ENCODE data around the gene CAMSAP1.

The CAMSAP1 gene

DNA sequence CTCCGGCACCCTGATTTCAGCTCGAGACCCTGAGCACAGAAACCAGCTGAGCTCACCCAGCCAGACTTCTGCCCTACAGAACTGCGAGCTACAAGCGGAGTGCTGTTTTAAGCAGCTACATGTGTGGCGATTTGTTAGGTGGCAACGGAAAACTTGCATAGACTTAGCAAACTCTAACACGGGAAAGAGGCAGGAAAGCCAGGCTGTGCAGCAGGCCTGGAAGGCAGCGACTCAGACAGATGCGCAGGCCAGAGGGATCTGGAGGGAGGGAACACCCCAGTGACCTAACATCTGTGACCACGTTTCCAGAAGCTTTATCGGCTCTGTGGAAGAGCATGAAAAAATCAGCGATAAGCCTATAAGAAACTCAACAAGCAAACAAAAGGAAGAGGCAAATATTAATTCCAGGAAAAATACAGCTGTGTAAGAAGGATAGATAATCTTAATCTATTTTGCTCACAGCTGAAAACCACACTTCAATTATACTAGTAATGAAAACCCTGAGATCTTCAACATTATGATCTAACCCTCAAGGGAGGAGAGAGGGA is 42.9 kb upstream of the CAMSAP1 start:
- Histone ChIP-seq H3K9ac (ENCODE audit: low read length) (no peak overlapping the region), H3K9me2 (ENCODE audit: low read depth, low read length) (no peaks in the 10 kb centered on the region), H2AFZ (ENCODE audit: low read length) (no peak overlapping the region), H3K9me3 (ENCODE audit: low read length) (no peaks in the 10 kb centered on the region), H3K27ac (ENCODE audit: low read depth, low read length, poor library complexity, severe bottlenecking) (no peak overlapping the region), H3K79me2 (ENCODE audit: insufficient read depth, low read length) (no peaks in the 10 kb centered on the region), H3K4me3 (ENCODE audit: low read depth, low read length, poor library complexity, severe bottlenecking) (no peak overlapping the region), H3F3A (ENCODE audit: insufficient read depth, low read length) (no peaks in the 10 kb centered on the region), H4K20me1 (ENCODE audit: insufficient read depth, low read length) (no peaks in the 10 kb centered on the region), H3K36me3 (ENCODE audit: insufficient read depth, low read length) (peaks cover 72% of the 10 kb centered on the region), H3K27me3 (ENCODE audit: insufficient read depth, low read length) (no peaks in the 10 kb centered on the region), H3K4me1 (ENCODE audit: insufficient read depth, low read length, severe bottlenecking) (no peaks in the 10 kb centered on the region), H3K4me2 (ENCODE audit: low read length) (no peak overlapping the region)
- no peak for TF ChIP-seq CTCF (IDR thresholded peaks at IDR 0.05; ENCODE audit: low read length)
- TF ChIP-seq EZH2 (IDR thresholded peaks at IDR 0.05; ENCODE audit: borderline replicate concordance, low read length) = no peak

DNA sequence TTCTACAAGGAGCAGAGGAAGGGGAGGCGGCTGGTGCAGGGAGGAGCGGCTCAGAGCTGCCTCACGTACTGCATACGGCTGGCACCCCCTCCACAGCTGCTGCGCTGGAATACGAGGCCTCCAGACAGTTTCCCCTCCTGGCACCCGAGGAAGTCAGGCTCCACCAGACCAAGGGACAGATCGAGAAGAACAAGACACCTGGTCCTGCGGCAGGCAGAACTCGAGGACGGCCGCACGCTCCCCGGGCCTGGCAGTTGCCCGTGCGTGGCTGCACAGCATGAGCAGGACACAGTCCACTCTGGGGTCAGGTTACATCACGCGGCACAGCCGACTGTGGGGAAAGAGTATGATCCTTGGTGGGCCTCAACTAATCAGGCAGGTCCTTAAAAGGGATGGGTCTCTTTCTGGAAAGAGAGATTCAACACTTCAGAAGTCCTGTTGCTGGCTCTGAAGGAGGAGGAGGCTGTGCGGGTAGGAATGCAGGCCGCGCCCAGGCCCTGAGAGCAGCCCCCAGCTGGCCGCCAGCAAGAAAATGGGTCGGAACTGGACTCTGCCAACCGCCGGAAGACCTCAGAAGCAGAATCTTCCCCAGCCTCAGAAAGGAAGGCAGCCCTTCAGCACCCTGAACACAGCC is 42.3 kb upstream of the CAMSAP1 start:
- no peaks in the 10 kb centered on the region for H3K9me3 ChIP-seq (ENCODE audit: low read length)
- no peaks in the 10 kb centered on the region for H3F3A ChIP-seq (ENCODE audit: insufficient read depth, low read length)
- TF ChIP-seq CTCF (IDR thresholded peaks at IDR 0.05; ENCODE audit: low read length) = no peak
- no peak for TF ChIP-seq EZH2 (IDR thresholded peaks at IDR 0.05; ENCODE audit: borderline replicate concordance, low read length)
- no peaks in the 10 kb centered on the region for H3K9me2 ChIP-seq (ENCODE audit: low read depth, low read length)
- no peak overlapping the region for H2AFZ ChIP-seq (ENCODE audit: low read length)
- no peaks in the 10 kb centered on the region for H3K79me2 ChIP-seq (ENCODE audit: insufficient read depth, low read length)
- no peaks in the 10 kb centered on the region for H3K27me3 ChIP-seq (ENCODE audit: insufficient read depth, low read length)
- no peak overlapping the region for H3K9ac ChIP-seq (ENCODE audit: low read length)
- no peaks in the 10 kb centered on the region for H3K4me1 ChIP-seq (ENCODE audit: insufficient read depth, low read length, severe bottlenecking)
- no peak overlapping the region for H3K4me2 ChIP-seq (ENCODE audit: low read length)
- H4K20me1 ChIP-seq (ENCODE audit: insufficient read depth, low read length) = no peaks in the 10 kb centered on the region
- H3K36me3 ChIP-seq (ENCODE audit: insufficient read depth, low read length) = peaks cover 76% of the 10 kb centered on the region
- H3K4me3 ChIP-seq (ENCODE audit: low read depth, low read length, poor library complexity, severe bottlenecking) = no peak overlapping the region
- H3K27ac ChIP-seq (ENCODE audit: low read depth, low read length, poor library complexity, severe bottlenecking) = no peak overlapping the region

DNA sequence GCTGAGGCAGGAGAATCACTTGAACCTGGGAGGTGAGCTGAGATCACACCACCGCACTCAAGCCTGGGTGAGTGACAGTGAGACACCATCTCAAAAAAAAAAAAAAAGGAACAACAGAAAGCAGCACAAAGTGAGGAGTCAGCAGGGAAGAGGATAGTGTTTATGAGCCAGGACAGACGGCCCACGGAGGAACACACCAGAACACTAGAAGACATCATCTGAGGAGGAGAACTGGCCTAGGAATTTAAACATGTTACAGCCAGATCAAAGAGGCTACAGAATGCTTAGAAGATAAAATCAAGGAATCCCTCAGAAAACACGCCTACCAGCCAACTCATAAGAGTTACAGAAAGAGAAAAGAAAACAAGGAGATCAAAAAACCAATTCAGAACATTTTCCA is 41.6 kb upstream of the CAMSAP1 start:
- Histone ChIP-seq H3K36me3 (ENCODE audit: insufficient read depth, low read length) (peaks cover 75% of the 10 kb centered on the region), H3K9ac (ENCODE audit: low read length) (no peak overlapping the region)

More for the DNA sequence above, 41.6 kb upstream of the CAMSAP1 start:
- no peaks in the 10 kb centered on the region for H3F3A ChIP-seq (ENCODE audit: insufficient read depth, low read length)
- H3K4me2 ChIP-seq (ENCODE audit: low read length) = no peak overlapping the region
- no peak overlapping the region for H3K27ac ChIP-seq (ENCODE audit: low read depth, low read length, poor library complexity, severe bottlenecking)
- no peak for TF ChIP-seq CTCF (IDR thresholded peaks at IDR 0.05; ENCODE audit: low read length)
- TF ChIP-seq EZH2 (IDR thresholded peaks at IDR 0.05; ENCODE audit: borderline replicate concordance, low read length) = no peak
- H2AFZ ChIP-seq (ENCODE audit: low read length) = no peak overlapping the region
- no peaks in the 10 kb centered on the region for H3K79me2 ChIP-seq (ENCODE audit: insufficient read depth, low read length)
- no peaks in the 10 kb centered on the region for H4K20me1 ChIP-seq (ENCODE audit: insufficient read depth, low read length)
- no peak overlapping the region for H3K4me3 ChIP-seq (ENCODE audit: low read depth, low read length, poor library complexity, severe bottlenecking)
- no peaks in the 10 kb centered on the region for H3K9me3 ChIP-seq (ENCODE audit: low read length)
- no peaks in the 10 kb centered on the region for H3K9me2 ChIP-seq (ENCODE audit: low read depth, low read length)
- H3K27me3 ChIP-seq (ENCODE audit: insufficient read depth, low read length) = no peaks in the 10 kb centered on the region
- no peaks in the 10 kb centered on the region for H3K4me1 ChIP-seq (ENCODE audit: insufficient read depth, low read length, severe bottlenecking)
